ENCODE results near the gene SLIT1.

Gene SLIT1

GRCh38 chr10:97185326-97186058 is at the start of gene SLIT1:
TSS of gene SLIT1 (minus strand) at chr10:97185959. CDS start at chr10:97185674, 285 bp downstream.
- DNase-seq: no peak

GRCh38 chr10:97235353-97235752 is 49.6 kb upstream of the SLIT1 start:
- DNase-seq: no peak

DNA sequence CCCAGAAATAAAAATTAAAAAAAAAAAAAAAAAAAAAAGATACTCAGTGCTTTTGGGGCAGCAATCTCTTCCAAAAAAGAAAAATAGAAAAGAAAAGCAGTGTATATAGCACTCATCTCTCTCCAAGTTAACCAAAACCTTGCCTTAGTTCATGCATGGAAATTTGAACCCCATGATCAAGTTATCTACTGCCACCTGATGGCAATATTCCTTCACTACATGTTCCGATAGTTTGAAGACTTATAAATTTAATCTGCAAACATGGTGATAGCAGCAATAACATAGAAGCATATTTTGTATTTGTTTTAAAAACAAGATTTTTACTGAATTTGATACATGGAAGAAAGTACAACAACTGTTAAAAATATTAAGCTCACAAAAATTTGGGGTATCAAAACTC is 48.6 kb upstream of the SLIT1 start:
- no peak for DNase-seq

DNA sequence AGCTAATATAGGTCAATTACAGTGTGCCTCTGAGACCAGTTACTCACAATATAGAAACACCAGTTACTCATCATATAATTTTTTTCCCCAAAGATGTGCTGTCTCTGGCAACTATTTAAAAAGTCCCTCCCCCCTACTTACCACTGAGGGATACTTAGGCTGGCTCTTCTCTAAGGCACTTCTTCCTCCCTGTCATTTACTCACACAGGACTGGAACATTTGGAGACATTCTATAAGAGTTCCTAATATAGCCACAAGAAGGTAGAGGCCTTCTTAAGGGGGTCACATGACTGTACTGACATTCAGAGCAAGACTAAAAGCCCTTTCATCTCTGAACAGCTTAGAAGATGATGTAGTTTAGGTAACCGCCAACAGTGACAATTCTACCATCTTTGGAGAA is 44.4 kb upstream of the SLIT1 start:
- no peak for DNase-seq

- no peak for DNase-seq
Measured at GRCh38 chr10:97229322-97230015, 43.7 kb upstream of the SLIT1 start.

- no peak for DNase-seq
Measured at GRCh38 chr10:97228775-97229157, 43.0 kb upstream of the SLIT1 start.

DNA sequence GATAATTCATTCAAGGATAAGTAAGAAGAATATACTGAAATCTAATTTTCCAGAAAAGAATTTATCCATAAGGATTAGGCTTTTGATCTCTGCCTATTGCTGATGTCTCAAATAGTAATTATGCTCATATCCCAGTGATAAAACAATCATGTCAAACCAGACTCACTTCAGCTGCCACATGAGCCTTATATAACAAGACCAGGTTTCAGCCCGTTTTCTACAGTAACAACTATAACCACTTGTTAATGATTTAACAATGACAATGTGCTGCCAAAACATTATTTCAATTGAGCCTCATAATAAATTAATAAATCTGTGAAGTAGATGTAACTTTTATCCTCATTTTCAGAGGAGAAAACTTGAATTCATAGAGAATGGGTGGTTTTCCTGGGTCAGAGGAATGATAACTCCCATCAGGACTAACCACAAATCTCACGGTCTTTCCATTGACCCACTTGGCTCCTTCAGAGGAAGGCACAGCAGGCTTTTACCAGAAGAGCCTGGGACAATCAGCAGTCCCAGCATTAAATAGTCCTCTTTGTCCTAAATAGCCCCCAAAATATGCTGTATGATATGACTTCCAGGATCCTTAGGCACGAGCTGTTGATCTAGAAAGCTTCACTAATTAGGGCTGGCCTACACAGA is 42.5 kb upstream of the SLIT1 start:
- DNase-seq: no peak

GRCh38 chr10:97226398-97226797 is 40.6 kb upstream of the SLIT1 start:
- no peak for DNase-seq

DNA sequence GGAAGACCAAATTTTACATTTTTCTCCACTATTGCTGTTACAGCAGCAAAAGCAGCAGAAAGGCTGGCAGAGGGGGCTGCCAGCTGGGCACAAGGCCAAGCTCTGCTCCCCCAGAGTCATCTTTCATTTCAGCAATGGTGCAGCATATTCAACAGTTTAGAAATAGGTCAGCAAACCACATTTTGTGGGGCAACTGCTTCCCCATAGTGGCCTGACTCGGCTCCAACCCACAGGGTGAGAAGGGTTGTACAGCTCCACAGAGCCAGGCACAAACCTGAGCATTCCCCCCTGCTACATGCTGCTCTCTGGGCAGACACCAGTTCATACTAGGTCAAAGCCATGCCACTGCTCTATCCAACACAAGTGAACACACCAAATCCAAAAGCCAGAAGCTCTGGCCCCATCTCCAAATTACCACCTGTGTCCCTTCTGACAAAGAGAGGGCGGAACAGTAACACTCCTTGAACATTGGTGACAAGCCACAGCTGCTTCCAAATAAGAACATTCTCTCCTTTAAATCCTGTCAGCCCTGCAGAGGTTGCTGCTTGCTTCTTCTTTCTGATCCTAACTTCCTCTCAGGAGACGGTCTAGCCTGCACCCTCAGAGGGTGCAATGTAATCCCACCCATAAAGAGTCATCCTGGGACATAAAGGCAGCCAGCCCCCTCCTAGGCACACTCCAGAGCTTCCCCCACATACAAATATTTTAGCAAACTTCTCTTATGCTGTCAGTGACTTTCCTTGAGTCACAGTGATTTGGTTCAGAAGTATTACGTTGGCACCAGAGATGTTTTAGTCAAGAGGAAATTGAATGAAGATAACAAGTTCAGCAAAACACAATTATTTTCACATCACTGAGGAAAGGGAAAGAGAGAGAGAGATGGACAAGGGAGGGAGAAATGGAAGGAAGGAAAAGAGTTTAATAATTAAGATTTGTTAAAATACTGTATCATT is 39.0 kb upstream of the SLIT1 start:
- no peak for DNase-seq

GRCh38 chr10:97222326-97222961 is 36.7 kb upstream of the SLIT1 start:
- DNase-seq: no peak

DNA sequence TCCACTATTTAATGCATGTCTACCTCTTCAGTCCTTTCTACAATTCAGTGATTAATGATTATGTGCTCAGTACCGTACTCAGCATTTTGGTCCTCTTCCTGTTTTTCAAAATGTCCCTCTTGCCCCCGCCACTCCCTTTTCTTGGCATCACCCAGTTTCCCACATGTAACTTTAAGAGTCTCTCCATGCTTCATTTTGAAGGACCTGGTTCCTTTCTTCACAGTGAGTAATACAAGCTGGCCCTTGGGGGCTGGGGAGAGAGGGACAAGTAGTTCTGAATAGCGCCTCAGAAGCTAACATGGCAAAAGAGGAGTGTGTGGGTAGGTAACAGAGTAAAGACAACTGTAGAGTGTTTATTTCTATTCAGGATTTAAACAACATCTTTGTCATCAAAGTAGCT is 34.6 kb upstream of the SLIT1 start:
- DNase-seq: no peak

DNA sequence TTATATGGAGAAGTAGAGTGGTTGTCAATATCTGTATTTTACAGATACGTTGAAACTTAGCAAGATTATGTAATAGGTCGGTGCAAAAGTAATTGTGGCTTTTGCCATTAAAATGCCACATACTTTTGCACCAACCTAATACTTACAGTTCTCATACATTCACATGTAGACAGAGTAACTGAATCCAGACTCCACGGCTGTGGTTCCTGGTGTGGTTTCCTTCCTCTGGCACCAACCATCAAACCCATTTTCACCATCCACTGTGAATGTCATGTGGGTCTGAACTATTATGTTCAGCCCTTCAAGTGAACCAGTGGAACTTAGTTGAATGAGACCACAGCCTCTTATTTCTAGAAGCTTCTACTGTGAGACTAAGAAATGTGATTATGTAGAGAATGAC is 31.5 kb upstream of the SLIT1 start:
- DNase-seq: no peak

GRCh38 chr10:97215619-97216260 is 30.0 kb upstream of the SLIT1 start:
- DNase-seq: no peak

DNA sequence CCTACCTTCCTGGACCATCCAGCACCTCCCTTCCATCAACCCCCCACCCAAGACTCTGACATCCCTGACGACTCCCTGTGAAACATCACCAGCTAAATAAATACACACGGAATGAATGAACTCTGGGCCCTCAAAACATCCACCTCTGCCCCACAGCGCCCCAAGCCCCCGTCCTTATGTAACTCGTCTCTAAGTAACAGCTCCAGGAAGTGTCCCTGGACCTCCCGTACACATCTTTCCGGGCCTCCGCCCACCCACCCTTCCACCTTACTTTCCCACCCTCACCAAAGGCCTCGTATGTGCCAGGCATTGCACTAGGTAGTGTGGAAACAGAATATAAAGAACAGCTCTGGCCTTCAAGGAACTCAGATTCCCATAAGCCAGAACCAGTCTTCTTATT is 27.7 kb upstream of the SLIT1 start:
- DNase-seq: no peak

GRCh38 chr10:97211229-97211628 is 25.5 kb upstream of the SLIT1 start:
- no peak for DNase-seq

- peak; percentile 34 for DNase-seq
Measured at GRCh38 chr10:97210543-97210960, 24.8 kb upstream of the SLIT1 start.

- no peak for DNase-seq
Measured at GRCh38 chr10:97207756-97208346, 22.1 kb upstream of the SLIT1 start.

- no peak for DNase-seq
Measured at GRCh38 chr10:97207131-97207530, 21.4 kb upstream of the SLIT1 start.

GRCh38 chr10:97204826-97205679 is 19.3 kb upstream of the SLIT1 start:
- DNase-seq: no peak

- DNase-seq: no peak
Measured at GRCh38 chr10:97203220-97203619, 17.5 kb upstream of the SLIT1 start.

DNA sequence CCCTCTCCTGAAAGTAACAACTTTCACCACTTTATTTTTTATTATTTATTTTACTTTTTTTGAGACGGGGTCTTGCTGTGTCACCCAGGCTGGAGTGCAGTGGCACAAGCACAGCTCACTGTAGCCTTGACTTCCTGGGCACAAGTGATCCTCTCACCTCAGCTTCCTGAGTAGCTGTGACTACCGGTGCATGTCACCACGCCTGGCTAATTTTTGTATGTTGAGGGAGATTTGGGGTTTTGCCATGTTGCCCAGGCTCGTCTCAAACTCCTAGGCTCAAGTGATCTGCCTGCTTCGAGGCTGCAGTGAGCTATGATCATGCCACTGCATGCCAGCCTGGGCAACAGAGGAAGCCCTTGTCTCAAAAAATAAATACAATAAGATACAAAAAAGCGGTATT is 14.9 kb upstream of the SLIT1 start:
- peak; percentile 13 for DNase-seq

All from NK-92 treated with Interleukin-12 subunit alpha and Interleukin-12 subunit beta, amount 100 ng/mL, for 24 hours (cell line).